Colonic mucosa (tissue), 4 donors: Measurements from ENCODE around the gene HIVEP3. TPM values are rescaled to one million over a fixed set of nuclear protein-coding genes. Genes with fewer than 3 reads are reported as not detected.
A peak's percentile ranks its signal among the peaks of the same experiment; 100 is the strongest.

Source experiments
- DNase-seq: peaks from one replicate; pipeline ENCODE4 v3.0.0-alpha.2; 2020
- H3K27ac ChIP-seq: fragments of 200-600 bp; one replicate; pipeline ENCODE4 v1.8.0; 2021
- H3K27me3 ChIP-seq: fragments of 200-600 bp; one replicate; pipeline ENCODE4 v1.8.0; 2021
- H3K36me3 ChIP-seq: fragments of 200-600 bp; one replicate; pipeline ENCODE4 v1.8.0; 2021
- H3K4me1 ChIP-seq: fragments of 200-600 bp; one replicate; pipeline ENCODE4 v1.8.0; 2021; ENCODE audit warnings: mild to moderate bottlenecking
- H3K4me3 ChIP-seq: fragments of 200-600 bp; one replicate; pipeline ENCODE4 v1.8.0; 2021
- H3K9ac ChIP-seq, 2 donors: one replicate each; pipeline ENCODE4 v1.7.0; 2013; ENCODE audit warnings: control low read depth in 2 of 2, low read depth in 2 of 2, low read length in 2 of 2
- H3K9me3 ChIP-seq: fragments of 200-600 bp; one replicate; pipeline ENCODE4 v1.8.0; 2021
- CTCF ChIP-seq: fragments of 200-600 bp; IDR thresholded peaks from one replicate; pipeline ENCODE4 v1.8.0; 2022; ENCODE audit warnings: antibody characterized with exemption, mild to moderate bottlenecking
- intact Hi-C: fragments of 100-400 bp; cut with DNase I; formaldehyde crosslinking; loops from one replicate; pipeline ENCODE4 v1.14.1; 2022
- total RNA-seq, 2 donors: library from RNA; stranded (reverse); fragmentation: NEBNext Ultra II Directional in 1 of 2; extraction: Animal tissue kit (Norgen Biotek cat#: 25700) in 1 of 2; gene quantifications; one replicate each; pipeline ENCODE4 v1.2.1, GENCODE V29; 2021
- donor health status: healthy.
- donor health status: DM: no; HTN: no; CAD: no.
- donor health status: DM: no; HTN: no; CAD: no.

Gene HIVEP3
- total RNA-seq, 2 donors from 2014 or later, result 1.9 to 3.3 TPM

DNA sequence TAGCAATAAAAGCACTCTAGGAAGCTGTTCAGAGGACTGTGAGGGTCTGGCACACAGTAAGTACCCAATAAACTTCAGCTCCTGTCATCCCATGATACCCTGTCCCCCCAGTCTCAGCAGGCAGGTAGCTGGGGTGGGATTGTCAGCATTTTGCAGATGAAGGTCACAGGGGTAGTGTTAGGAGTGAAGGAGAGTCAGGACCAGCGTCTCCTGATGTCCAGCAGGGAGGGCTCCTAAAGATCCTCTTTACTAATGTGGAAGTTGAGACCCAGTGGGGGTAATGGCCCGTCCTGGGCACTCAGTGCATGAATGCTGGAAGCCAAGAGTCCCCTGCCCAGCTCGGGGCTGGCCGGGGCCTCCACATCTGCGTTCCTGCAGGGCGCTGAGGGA, 402.9 kb downstream of the HIVEP3 start:
- H3K9me3 ChIP-seq, result no peaks in the 10 kb centered on the region
- H3K27ac ChIP-seq, result peak overlapping the region; percentile 76
- H3K9ac ChIP-seq, result peak overlapping the region in 1 of 2 donors; percentile 79
- no peak for DNase-seq
- H3K36me3 ChIP-seq, result no peaks in the 10 kb centered on the region
- H3K4me3 ChIP-seq, result no peak overlapping the region
- TF ChIP-seq CTCF, result no peak
- no peaks in the 10 kb centered on the region for H3K27me3 ChIP-seq
- intact Hi-C loops, result no loop called here
- peaks cover 6% of the 10 kb centered on the region for H3K4me1 ChIP-seq

DNA sequence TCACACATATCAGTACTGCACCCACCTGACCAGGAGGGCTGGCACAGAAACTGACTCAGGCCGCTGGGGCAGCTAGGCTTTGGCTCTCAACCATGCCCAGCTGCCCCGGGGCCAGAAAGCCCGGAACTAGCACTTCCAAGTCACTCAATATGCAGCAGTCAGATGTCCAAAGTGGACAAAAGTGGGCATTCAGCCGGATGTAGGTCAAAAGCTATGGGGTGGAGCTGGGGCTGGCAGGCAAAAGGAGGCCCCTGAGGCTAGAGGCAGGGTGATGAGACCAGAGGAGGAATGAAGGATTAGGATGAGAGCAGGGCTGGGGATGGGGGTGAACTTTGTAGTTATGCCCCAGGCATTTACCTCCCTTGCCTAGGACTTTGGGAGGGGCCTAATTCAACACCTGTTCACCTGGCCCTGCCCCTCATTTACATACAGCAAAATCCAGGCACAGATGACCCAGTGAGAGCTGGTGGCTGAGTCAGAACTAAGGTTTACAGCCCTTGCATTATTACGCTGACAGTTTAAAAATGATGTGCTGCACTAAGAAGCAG, 403.5 kb downstream of the HIVEP3 start:
- peak; percentile 73 for DNase-seq
- intact Hi-C loops, result no loop called here

GRCh38 chr1:41514381-41514780, 404.3 kb downstream of the HIVEP3 start:
- Histone ChIP-seq H3K36me3 (no peaks in the 10 kb centered on the region), H3K9me3 (no peaks in the 10 kb centered on the region), H3K9ac (peak overlapping the region in 1 of 2 donors; percentile 79), H3K27ac (peak overlapping the region; percentile 76), H3K27me3 (no peaks in the 10 kb centered on the region), H3K4me3 (no peak overlapping the region), H3K4me1 (peaks cover 6% of the 10 kb centered on the region)
- TF ChIP-seq CTCF, result no peak
- intact Hi-C loops, result no loop called here
- DNase-seq, result peak; percentile 71

More for the DNA sequence above, 403.5 kb downstream of the HIVEP3 start:
- Histone ChIP-seq H3K4me3 (no peak overlapping the region), H3K36me3 (no peaks in the 10 kb centered on the region), H3K9ac (peak overlapping the region in 1 of 2 donors; percentile 79), H3K27me3 (no peaks in the 10 kb centered on the region), H3K4me1 (peaks cover 6% of the 10 kb centered on the region), H3K9me3 (no peaks in the 10 kb centered on the region), H3K27ac (peak overlapping the region; percentile 76)
- no peak for TF ChIP-seq CTCF

GRCh38 chr1:41513383-41513735, 405.4 kb downstream of the HIVEP3 start:
- Histone ChIP-seq H3K36me3 (no peaks in the 10 kb centered on the region), H3K27me3 (no peaks in the 10 kb centered on the region), H3K9ac (no peak overlapping the region), H3K4me3 (no peak overlapping the region), H3K9me3 (no peaks in the 10 kb centered on the region), H3K27ac (no peak overlapping the region), H3K4me1 (peaks cover 6% of the 10 kb centered on the region)
- no peak for DNase-seq
- peak; percentile 19 for TF ChIP-seq CTCF
- intact Hi-C loops, result no loop called here

DNA sequence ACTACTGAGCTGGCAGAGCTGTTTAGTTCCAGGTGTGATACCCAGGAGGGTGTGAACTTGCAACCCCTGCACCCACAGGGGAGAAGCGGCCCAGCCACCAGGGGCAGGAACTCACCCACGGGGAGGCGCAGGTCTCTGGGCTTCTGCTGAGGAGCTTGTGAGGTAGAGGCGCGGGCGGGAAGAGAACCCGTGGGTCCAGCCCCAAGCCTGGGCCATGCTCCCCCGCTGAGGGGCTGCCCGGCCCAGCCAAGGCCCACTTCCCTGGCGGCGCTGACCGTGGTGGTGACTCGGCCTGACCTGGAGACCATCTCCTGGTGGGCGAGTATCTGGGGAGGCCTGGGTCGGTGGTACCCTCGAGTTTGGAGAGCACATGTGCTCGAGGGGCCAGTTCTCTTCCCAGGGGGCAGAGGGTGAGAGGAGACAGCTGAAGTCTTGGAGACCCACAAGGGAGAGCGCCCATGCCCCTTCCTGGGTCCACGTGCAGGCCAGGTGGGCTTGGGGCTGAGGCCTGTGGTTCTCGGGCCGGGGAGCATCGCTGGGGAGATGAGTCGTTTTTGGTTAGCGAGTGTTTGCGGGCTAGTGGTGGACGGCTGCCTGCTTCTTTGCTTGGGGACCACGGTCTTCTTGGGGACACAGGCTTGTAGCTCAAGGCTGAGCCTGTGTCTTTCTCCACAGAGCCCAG, 405.9 kb downstream of the HIVEP3 start:
- H3K36me3 ChIP-seq, result no peaks in the 10 kb centered on the region
- H3K4me1 ChIP-seq, result peaks cover 6% of the 10 kb centered on the region
- intact Hi-C loops, result no loop called here
- H3K4me3 ChIP-seq, result no peak overlapping the region
- no peak for DNase-seq
- no peak overlapping the region for H3K27ac ChIP-seq
- H3K9ac ChIP-seq, result no peak overlapping the region
- H3K27me3 ChIP-seq, result no peaks in the 10 kb centered on the region
- H3K9me3 ChIP-seq, result no peaks in the 10 kb centered on the region
- no peak for TF ChIP-seq CTCF
